PC-3 (cell line): ENCODE data around the gene LPCAT1. TPM values are rescaled to one million over a fixed set of nuclear protein-coding genes. Genes with fewer than 3 reads are reported as not detected.

Source experiments
- ATAC-seq: fragments of 200-7000 bp; cut with Tn5 transposase; 2 replicates; pipeline ENCODE4 v1.9.1; 2020; ENCODE audit warnings: mild to moderate bottlenecking, moderate library complexity
- BruUV-seq: library from RNA; stranded (reverse); fragments of 400-500 nt; replicated peaks from 2 replicates; lab custom pipeline; 2021; lab: Mats Ljungman, UMichigan
- CTCF ChIA-PET: fragments of 300-600 bp; sonication (Branson Sonifier 250); formaldehyde crosslinking; loops from one replicate; lab custom pipeline; 2022; ENCODE audit warnings: antibody characterized with exemption; lab: Charles Lee
- POLR2A ChIA-PET: fragments of 300-600 bp; sonication (Branson Sonifier 250); formaldehyde crosslinking; loops from one replicate; lab custom pipeline; 2022; ENCODE audit warnings: antibody characterized with exemption; ENCODE audit not compliant: unreplicated experiment; lab: Charles Lee
- DNase-seq: peaks from one replicate; pipeline ENCODE4 v3.0.0-alpha.2; 2015
- H2AFZ ChIP-seq: fragments of 300-600 bp; sonication (generic); 2 replicates; pipeline ENCODE4 v1.6.0; 2016; ENCODE audit warnings: antibody characterized with exemption, low read length
- H3F3A ChIP-seq: fragments of 300-600 bp; sonication (generic); one replicate; pipeline ENCODE4 v1.6.0; 2017; ENCODE audit warnings: antibody characterized with exemption, low read length, control low read depth, mild to moderate bottlenecking; ENCODE audit not compliant: unreplicated experiment
- H3K27ac ChIP-seq: fragments of 300-600 bp; sonication (generic); 2 replicates; pipeline ENCODE4 v1.5.1; 2016; ENCODE audit warnings: mild to moderate bottlenecking, low read length
- H3K27me3 ChIP-seq: fragments of 300-600 bp; sonication (generic); 2 replicates; pipeline ENCODE4 v1.6.1; 2016; ENCODE audit warnings: low read length, mixed read lengths
- H3K36me3 ChIP-seq: fragments of 300-600 bp; sonication (generic); 2 replicates; pipeline ENCODE4 v1.6.1; 2016; ENCODE audit warnings: low read depth, mixed run types, low read length, mixed read lengths
- H3K4me1 ChIP-seq: fragments of 300-600 bp; sonication (generic); 2 replicates; pipeline ENCODE4 v1.5.1; 2016; ENCODE audit warnings: low read length; ENCODE audit not compliant: insufficient read depth
- H3K4me2 ChIP-seq: fragments of 300-600 bp; sonication (generic); 2 replicates; pipeline ENCODE4 v1.6.0; 2016; ENCODE audit warnings: low read length
- H3K4me3 ChIP-seq: fragments of 300-600 bp; sonication (generic); 2 replicates; pipeline ENCODE4 v1.5.1; 2016; ENCODE audit warnings: mild to moderate bottlenecking, low read length, mixed read lengths
- H3K79me2 ChIP-seq: fragments of 300-600 bp; sonication (generic); 2 replicates; pipeline ENCODE4 v1.6.1; 2017; ENCODE audit warnings: low read length, mixed read lengths
- H3K9ac ChIP-seq: fragments of 300-600 bp; sonication (generic); 2 replicates; pipeline ENCODE4 v1.6.0; 2016; ENCODE audit warnings: mild to moderate bottlenecking, low read length
- H3K9me2 ChIP-seq: fragments of 300-600 bp; sonication (generic); replicated peaks from 2 replicates; pipeline ENCODE4 v1.6.1; 2016; ENCODE audit warnings: mixed run types, low read length, mixed read lengths
- H3K9me3 ChIP-seq: fragments of 300-600 bp; sonication (generic); 2 replicates; pipeline ENCODE4 v1.6.1; 2016; ENCODE audit warnings: low read length, mixed read lengths
- H4K20me1 ChIP-seq: fragments of 300-600 bp; sonication (generic); 2 replicates; pipeline ENCODE4 v1.6.1; 2016; ENCODE audit warnings: low read length, mixed read lengths
- EZH2 ChIP-seq: fragments of 300-600 bp; sonication (generic); IDR thresholded peaks from one replicate; pipeline ENCODE4 v1.6.1; 2017; ENCODE audit warnings: antibody characterized with exemption, mild to moderate bottlenecking, low read length; ENCODE audit not compliant: unreplicated experiment
- EZH2phosphoT487 ChIP-seq: fragments of 300-600 bp; sonication (generic); IDR thresholded peaks from 2 replicates; pipeline ENCODE4 v1.6.1; 2018; ENCODE audit warnings: mild to moderate bottlenecking, antibody characterized with exemption, low read length, borderline replicate concordance
- intact Hi-C: fragments of 100-400 bp; cut with micrococcal nuclease; formaldehyde crosslinking; loops from 2 replicates; pipeline ENCODE4 v1.9.0; 2023
- total RNA-seq: library from RNA; depleted of rRNA; stranded (reverse); fragments of >200 nt; gene quantifications from 2 replicates; pipeline ENCODE4 v1.2.3, GENCODE V29; 2014
- TF ChIP-seq, protein P1 (sequence below): fragments of 300-600 bp; sonication (generic); conservative IDR thresholded peaks from 2 replicates; pipeline ENCODE4 v1.5.1; 2017; ENCODE audit warnings: antibody characterized with exemption, low read depth, mild to moderate bottlenecking, low read length

The LPCAT1 gene
- total RNA-seq, 1 experiment from 2014 or later: 121 TPM

DNA sequence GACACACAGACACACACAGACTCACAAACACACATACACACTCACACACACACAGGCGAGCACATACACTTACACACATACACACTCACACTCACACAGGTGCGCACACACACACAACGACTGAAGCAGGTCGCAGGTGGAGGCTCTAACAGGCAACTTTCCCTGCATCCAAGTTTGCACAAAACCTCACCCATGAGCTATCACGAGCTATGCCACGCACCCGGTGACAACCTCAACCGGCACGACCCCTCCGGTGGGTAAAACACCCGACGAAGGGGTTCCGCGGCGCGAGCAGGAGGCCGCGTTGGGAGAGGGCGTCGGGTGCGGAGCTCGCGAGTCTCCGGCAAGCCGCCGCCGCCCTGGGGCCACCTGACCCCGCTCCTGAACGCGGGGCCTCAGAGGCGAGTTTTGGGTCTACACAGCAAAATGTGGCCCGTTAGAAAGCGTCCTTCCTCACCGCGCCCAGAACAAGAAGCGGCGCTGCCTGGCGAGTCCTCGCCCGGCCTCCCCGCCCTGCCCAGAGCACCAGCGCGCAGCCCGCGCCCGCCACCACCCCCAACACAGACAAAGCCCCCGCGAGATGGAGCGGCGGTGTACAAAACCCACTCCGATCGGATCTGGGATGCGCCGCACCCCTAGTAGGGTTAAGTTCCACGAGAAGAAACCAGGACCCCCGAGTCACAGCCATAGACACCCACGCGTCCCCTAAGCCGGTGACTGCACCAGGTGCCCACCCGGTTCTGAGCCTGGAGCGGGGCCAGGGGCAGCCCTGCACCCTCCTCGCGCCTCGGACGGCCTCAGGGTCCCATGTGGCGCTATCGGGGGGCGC is 79.2 kb downstream of the LPCAT1 start:
- no peak overlapping the region for H3K4me3 ChIP-seq
- H4K20me1 ChIP-seq: no peaks in the 10 kb centered on the region
- DNase-seq: no peak
- H2AFZ ChIP-seq: no peak overlapping the region
- H3K9me3 ChIP-seq: no peaks in the 10 kb centered on the region
- no peak overlapping the region for H3K9ac ChIP-seq
- no peaks in the 10 kb centered on the region for H3K4me1 ChIP-seq
- peaks cover 22% of the 10 kb centered on the region; the same call in 1 of the 2 replicates for H3K27me3 ChIP-seq
- no peaks in the 10 kb centered on the region for H3K9me2 ChIP-seq
- CTCF ChIA-PET: no interaction called here
- no peaks in the 10 kb centered on the region for H3K36me3 ChIP-seq
- no peaks in the 10 kb centered on the region for H3K79me2 ChIP-seq
- intact Hi-C loops: no loop called here
- no peak overlapping the region for H3K4me2 ChIP-seq
- BruUV-seq: no TSS peak
- POLR2A ChIA-PET: no interaction called here
- TF ChIP-seq EZH2phosphoT487 (no peak), EZH2 (no peak)
- TF ChIP-seq, protein P1, sequence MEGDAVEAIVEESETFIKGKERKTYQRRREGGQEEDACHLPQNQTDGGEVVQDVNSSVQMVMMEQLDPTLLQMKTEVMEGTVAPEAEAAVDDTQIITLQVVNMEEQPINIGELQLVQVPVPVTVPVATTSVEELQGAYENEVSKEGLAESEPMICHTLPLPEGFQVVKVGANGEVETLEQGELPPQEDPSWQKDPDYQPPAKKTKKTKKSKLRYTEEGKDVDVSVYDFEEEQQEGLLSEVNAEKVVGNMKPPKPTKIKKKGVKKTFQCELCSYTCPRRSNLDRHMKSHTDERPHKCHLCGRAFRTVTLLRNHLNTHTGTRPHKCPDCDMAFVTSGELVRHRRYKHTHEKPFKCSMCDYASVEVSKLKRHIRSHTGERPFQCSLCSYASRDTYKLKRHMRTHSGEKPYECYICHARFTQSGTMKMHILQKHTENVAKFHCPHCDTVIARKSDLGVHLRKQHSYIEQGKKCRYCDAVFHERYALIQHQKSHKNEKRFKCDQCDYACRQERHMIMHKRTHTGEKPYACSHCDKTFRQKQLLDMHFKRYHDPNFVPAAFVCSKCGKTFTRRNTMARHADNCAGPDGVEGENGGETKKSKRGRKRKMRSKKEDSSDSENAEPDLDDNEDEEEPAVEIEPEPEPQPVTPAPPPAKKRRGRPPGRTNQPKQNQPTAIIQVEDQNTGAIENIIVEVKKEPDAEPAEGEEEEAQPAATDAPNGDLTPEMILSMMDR: no peak
- no peak for ATAC-seq
- H3F3A ChIP-seq: no peaks in the 10 kb centered on the region
- no peak overlapping the region for H3K27ac ChIP-seq

DNA sequence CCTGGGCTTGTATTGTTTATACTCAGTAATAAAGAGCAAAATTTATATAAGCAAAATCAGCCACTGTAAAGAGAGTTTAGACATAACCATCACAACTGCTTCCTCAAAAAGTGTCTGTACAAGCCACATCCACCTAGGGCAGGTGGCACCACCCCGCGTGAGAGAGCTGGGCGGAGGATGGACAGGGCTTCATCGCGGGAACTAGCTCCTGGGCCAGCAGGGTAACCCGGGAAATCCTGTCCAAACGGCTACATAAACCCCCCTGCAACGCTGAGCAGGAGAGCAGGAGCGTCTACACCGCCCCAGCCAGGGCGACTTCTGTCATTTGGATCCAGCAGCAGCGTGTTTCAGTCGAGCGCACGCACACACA is 79.8 kb downstream of the LPCAT1 start:
- Histone ChIP-seq H3K9me3 (no peaks in the 10 kb centered on the region), H3F3A (no peaks in the 10 kb centered on the region), H3K9me2 (no peaks in the 10 kb centered on the region), H4K20me1 (no peaks in the 10 kb centered on the region), H3K9ac (no peak overlapping the region), H3K4me3 (no peak overlapping the region), H3K27me3 (peaks cover 22% of the 10 kb centered on the region; the same call in 1 of the 2 replicates), H3K79me2 (no peaks in the 10 kb centered on the region), H3K27ac (no peak overlapping the region), H2AFZ (no peak overlapping the region), H3K4me2 (no peak overlapping the region), H3K36me3 (no peaks in the 10 kb centered on the region), H3K4me1 (no peaks in the 10 kb centered on the region)
- ATAC-seq: no peak
- no peak for DNase-seq
- ChIA-PET POLR2A (no interaction called here), CTCF (interaction anchor here (0.6 kb wide), 1 partner anchor 235 kb away, joined by 3 read pairs; no protein-coding TSS in a partner anchor)
- no TSS peak for BruUV-seq
- intact Hi-C loops: no loop called here
- no peak for TF ChIP-seq EZH2
- TF ChIP-seq EZH2phosphoT487: no peak
- TF ChIP-seq, protein P1: no peak

DNA sequence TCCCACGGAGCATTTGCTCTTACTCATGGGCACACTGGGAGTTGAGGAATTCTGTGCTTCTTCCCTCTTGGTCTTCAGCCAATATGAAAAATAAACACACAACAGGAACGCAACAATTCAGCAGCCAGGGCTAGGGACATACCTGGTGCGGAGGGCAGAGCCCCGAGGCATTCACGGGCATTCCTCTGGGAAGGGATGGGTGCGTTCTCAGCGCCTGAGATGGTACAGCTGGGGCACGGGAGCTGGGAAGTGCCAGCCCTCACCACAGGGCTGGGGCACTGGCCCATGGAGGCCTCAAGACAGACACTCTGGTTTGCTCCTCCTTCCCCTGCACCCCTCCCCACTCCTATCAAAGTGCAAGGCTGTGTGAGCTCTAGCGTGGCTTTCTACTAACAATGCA is 80.6 kb downstream of the LPCAT1 start:
- TF ChIP-seq EZH2 (no peak), EZH2phosphoT487 (no peak)
- TF ChIP-seq, protein P1: no peak
- H2AFZ ChIP-seq: no peak overlapping the region
- H3K27me3 ChIP-seq: peaks cover 22% of the 10 kb centered on the region; the same call in 1 of the 2 replicates
- BruUV-seq: no TSS peak
- POLR2A ChIA-PET: no interaction called here
- no peaks in the 10 kb centered on the region for H3K36me3 ChIP-seq
- H3K9me3 ChIP-seq: no peaks in the 10 kb centered on the region
- intact Hi-C loops: no loop called here
- DNase-seq (peak; percentile 27), ATAC-seq (peak; percentile 33)
- no peak overlapping the region for H3K4me2 ChIP-seq
- H4K20me1 ChIP-seq: no peaks in the 10 kb centered on the region
- CTCF ChIA-PET: no interaction called here
- no peak overlapping the region for H3K4me3 ChIP-seq
- H3K27ac ChIP-seq: no peak overlapping the region
- H3K9me2 ChIP-seq: no peaks in the 10 kb centered on the region
- no peak overlapping the region for H3K9ac ChIP-seq
- no peaks in the 10 kb centered on the region for H3K4me1 ChIP-seq
- no peaks in the 10 kb centered on the region for H3K79me2 ChIP-seq
- no peaks in the 10 kb centered on the region for H3F3A ChIP-seq
